ENCODE data around the gene FLNB. TPM values are rescaled to one million over a fixed set of nuclear protein-coding genes. Genes with fewer than 3 reads are reported as not detected.
A peak's percentile ranks its signal among the peaks of the same experiment; 100 is the strongest.

The FLNB gene
- total and polyA plus RNA-seq, 2 of the 13 experiments (the other 11 are each of a cell fraction or from before 2014, with no cell fraction given), result 106 to 130 TPM

DNA sequence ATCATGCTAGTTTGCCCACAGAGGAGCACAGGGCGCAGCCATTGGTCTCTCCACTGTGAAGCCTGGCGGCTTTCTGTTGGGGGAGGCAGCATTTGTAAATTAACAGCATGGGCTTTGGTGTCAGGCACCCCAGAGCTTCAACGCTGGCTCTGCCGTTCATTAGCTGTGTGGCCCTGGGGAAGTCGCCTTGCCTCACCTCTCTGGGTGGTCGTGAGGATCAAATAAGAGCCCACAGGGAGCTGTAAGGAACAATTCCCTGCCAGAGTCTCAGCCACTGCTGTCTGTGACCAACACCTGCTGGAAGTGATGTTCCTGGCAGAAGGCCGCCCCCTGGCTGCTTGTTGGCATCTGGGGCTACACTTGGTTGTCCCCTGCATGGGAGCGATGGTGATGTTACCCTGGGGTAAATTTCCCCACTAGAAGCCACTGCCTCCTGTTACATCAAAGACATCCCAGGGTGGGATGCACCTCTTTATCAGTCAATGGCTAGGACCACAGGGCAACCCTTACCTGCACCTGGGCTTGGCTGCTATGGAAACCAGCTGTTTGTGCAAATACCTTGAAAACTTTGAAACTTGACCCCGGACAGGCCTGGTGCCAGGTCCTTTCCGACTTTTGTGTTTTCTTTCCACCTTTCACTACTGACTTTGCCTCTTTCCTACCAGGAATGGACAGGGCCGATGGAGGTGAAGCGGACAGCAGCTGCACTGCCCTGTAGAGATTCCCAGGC, 165.6 kb downstream of the FLNB start (continued):
- TF ChIP-seq ZBTB3 (CRISPR knock-in tag; IDR thresholded peaks at IDR 0.05; ENCODE audit: borderline replicate concordance, low read depth), result peak; percentile 39; the same call in 1 of the 2 replicates
- no peak for TF ChIP-seq ZFP37 (CRISPR knock-in tag; IDR thresholded peaks at IDR 0.05; ENCODE audit: borderline replicate concordance)
- no peak; the same call in 1 of the 2 replicates for TF ChIP-seq TGIF2 (CRISPR knock-in tag; IDR thresholded peaks at IDR 0.05)
- no peak for TF ChIP-seq ZNF468 (CRISPR knock-in tag; IDR thresholded peaks at IDR 0.05)
- peak; percentile 50; the same call in 1 of the 2 replicates for TF ChIP-seq ZFP36L1 (CRISPR knock-in tag; IDR thresholded peaks at IDR 0.05)
- TF ChIP-seq ZNF607 (CRISPR knock-in tag; IDR thresholded peaks at IDR 0.05; ENCODE audit: borderline replicate concordance), result no peak; the same call in 1 of the 2 replicates
- no peak for TF ChIP-seq TP53 (CRISPR knock-in tag; conservative IDR thresholded peaks at IDR 0.05)
- peak; percentile 60; the same call in 1 of the 2 replicates for TF ChIP-seq NFKB2 (CRISPR knock-in tag; IDR thresholded peaks at IDR 0.05; ENCODE audit: borderline replicate concordance)
- 0 out of 2 replicates have a peak, but pooled peaks have one; percentile 19 for TF ChIP-seq KDM1A (CRISPR knock-in tag; IDR thresholded peaks at IDR 0.05)
- TF ChIP-seq CHD2 (IDR thresholded peaks at IDR 0.05; ENCODE audit: low read depth, low read length), result no peak
- TF ChIP-seq ZNF776 (CRISPR knock-in tag; IDR thresholded peaks at IDR 0.05), result peak; percentile 70; the same call in 1 of the 2 replicates
- TF ChIP-seq ZMYM4 (CRISPR knock-in tag; IDR thresholded peaks at IDR 0.05), result peak; percentile 35
- TF ChIP-seq, protein P1, sequence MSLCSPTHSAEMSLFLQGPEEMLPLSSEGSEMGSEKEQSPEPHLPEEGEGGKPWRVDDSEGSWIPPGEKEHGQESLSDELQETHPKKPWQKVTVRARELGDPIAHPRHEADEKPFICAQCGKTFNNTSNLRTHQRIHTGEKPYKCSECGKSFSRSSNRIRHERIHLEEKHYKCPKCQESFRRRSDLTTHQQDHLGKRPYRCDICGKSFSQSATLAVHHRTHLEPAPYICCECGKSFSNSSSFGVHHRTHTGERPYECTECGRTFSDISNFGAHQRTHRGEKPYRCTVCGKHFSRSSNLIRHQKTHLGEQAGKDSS (CRISPR knock-in tag; IDR thresholded peaks at IDR 0.05; ENCODE audit: borderline replicate concordance, low read depth), result peak; percentile 16; the same call in 1 of the 2 replicates
- TF ChIP-seq ZNF788 (CRISPR knock-in tag; IDR thresholded peaks at IDR 0.05; ENCODE audit: borderline replicate concordance), result peak; percentile 40; the same call in 1 of the 2 replicates
- peak; percentile 66; the same call in 1 of the 2 replicates for TF ChIP-seq ZFX (CRISPR knock-in tag; IDR thresholded peaks at IDR 0.05; ENCODE audit: low read depth)
- TF ChIP-seq, protein P2, sequence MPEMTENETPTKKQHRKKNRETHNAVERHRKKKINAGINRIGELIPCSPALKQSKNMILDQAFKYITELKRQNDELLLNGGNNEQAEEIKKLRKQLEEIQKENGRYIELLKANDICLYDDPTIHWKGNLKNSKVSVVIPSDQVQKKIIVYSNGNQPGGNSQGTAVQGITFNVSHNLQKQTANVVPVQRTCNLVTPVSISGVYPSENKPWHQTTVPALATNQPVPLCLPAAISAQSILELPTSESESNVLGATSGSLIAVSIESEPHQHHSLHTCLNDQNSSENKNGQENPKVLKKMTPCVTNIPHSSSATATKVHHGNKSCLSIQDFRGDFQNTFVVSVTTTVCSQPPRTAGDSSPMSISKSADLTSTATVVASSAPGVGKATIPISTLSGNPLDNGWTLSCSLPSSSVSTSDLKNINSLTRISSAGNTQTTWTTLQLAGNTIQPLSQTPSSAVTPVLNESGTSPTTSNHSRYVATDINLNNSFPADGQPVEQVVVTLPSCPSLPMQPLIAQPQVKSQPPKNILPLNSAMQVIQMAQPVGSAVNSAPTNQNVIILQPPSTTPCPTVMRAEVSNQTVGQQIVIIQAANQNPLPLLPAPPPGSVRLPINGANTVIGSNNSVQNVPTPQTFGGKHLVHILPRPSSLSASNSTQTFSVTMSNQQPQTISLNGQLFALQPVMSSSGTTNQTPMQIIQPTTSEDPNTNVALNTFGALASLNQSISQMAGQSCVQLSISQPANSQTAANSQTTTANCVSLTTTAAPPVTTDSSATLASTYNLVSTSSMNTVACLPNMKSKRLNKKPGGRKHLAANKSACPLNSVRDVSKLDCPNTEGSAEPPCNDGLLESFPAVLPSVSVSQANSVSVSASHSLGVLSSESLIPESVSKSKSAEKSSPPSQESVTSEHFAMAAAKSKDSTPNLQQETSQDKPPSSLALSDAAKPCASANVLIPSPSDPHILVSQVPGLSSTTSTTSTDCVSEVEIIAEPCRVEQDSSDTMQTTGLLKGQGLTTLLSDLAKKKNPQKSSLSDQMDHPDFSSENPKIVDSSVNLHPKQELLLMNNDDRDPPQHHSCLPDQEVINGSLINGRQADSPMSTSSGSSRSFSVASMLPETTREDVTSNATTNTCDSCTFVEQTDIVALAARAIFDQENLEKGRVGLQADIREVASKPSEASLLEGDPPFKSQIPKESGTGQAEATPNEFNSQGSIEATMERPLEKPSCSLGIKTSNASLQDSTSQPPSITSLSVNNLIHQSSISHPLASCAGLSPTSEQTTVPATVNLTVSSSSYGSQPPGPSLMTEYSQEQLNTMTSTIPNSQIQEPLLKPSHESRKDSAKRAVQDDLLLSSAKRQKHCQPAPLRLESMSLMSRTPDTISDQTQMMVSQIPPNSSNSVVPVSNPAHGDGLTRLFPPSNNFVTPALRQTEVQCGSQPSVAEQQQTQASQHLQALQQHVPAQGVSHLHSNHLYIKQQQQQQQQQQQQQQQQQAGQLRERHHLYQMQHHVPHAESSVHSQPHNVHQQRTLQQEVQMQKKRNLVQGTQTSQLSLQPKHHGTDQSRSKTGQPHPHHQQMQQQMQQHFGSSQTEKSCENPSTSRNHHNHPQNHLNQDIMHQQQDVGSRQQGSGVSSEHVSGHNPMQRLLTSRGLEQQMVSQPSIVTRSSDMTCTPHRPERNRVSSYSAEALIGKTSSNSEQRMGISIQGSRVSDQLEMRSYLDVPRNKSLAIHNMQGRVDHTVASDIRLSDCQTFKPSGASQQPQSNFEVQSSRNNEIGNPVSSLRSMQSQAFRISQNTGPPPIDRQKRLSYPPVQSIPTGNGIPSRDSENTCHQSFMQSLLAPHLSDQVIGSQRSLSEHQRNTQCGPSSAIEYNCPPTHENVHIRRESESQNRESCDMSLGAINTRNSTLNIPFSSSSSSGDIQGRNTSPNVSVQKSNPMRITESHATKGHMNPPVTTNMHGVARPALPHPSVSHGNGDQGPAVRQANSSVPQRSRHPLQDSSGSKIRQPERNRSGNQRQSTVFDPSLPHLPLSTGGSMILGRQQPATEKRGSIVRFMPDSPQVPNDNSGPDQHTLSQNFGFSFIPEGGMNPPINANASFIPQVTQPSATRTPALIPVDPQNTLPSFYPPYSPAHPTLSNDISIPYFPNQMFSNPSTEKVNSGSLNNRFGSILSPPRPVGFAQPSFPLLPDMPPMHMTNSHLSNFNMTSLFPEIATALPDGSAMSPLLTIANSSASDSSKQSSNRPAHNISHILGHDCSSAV (CRISPR knock-in tag; IDR thresholded peaks at IDR 0.05; ENCODE audit: borderline replicate concordance), result peak; percentile 39; the same call in 1 of the 2 replicates
- no peak for TF ChIP-seq KDM4B (CRISPR knock-in tag; IDR thresholded peaks at IDR 0.05)
- TF ChIP-seq, protein P3, sequence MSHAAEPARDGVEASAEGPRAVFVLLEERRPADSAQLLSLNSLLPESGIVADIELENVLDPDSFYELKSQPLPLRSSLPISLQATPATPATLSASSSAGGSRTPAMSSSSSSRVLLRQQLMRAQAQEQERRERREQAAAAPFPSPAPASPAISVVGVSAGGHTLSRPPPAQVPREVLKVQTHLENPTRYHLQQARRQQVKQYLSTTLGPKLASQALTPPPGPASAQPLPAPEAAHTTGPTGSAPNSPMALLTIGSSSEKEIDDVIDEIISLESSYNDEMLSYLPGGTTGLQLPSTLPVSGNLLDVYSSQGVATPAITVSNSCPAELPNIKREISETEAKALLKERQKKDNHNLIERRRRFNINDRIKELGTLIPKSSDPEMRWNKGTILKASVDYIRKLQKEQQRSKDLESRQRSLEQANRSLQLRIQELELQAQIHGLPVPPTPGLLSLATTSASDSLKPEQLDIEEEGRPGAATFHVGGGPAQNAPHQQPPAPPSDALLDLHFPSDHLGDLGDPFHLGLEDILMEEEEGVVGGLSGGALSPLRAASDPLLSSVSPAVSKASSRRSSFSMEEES (CRISPR knock-in tag; IDR thresholded peaks at IDR 0.05), result 0 out of 2 replicates have a peak, but pooled peaks have one; percentile 10
- TF ChIP-seq SMYD3 (CRISPR knock-in tag; IDR thresholded peaks at IDR 0.05), result peak; percentile 46; the same call in 1 of the 2 replicates
